ENCODE data around the gene PET117.
"Not testable (repeated sequence)": the region's sequence is repeated elsewhere in the genome, so short reads cannot be mapped to it uniquely, and the experiment has no call there.

Gene PET117, protein sequence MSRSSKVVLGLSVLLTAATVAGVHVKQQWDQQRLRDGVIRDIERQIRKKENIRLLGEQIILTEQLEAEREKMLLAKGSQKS

GRCh38 chr20:18137412-18138265 is at the start of gene PET117, which contains the start of gene KAT14:
PET117 (plus strand) TSS chr20:18137863; CDS start chr20:18137956, 93 bp downstream.
KAT14 (plus strand) TSS chr20:18137863; CDS start chr20:18142661, 4,798 bp downstream.
- peak; percentile 83 to 88 (median 84) for DNase-seq

DNA sequence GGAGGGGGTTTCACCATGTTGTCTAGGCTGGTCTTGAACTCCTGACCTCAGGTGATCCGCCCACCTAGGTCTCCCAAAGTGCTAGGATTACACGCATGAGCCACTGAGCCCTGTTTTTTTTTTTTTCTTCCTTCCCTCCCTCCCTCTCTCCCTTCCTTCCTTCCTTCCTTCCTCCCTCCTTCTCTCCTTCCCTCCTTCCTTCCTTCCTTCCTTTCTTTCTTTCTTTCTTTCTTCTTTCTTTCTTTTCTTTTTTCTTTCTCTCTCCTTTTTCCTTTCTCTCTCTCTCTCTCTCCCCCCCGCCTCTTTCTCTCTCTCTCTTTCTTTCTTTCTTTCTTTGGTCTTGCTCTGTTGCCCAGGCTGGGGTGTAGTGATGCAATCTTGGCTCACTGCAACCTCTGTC is 49.4 kb upstream of the PET117 start:
- not testable (repeated sequence) for DNase-seq

DNA sequence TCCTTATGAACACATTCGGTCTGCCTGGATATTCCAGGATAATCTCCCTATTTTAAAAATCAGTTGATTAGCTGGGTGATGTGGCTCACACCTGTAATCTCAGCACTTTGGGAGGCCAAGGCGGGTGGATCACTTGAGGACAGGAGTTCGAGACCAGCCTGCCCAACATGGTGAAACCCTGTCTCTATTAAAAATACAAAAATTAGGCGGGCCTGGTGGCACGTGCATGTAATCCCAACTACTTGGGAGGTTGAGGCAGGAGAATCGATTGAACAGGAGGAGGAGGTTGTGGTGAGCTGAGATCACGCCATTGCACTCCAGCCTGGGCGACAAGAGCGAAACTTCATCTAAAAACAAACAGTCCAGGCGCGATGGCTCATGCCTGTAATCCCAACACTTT is 48.8 kb upstream of the PET117 start:
- not testable (repeated sequence) for DNase-seq

DNA sequence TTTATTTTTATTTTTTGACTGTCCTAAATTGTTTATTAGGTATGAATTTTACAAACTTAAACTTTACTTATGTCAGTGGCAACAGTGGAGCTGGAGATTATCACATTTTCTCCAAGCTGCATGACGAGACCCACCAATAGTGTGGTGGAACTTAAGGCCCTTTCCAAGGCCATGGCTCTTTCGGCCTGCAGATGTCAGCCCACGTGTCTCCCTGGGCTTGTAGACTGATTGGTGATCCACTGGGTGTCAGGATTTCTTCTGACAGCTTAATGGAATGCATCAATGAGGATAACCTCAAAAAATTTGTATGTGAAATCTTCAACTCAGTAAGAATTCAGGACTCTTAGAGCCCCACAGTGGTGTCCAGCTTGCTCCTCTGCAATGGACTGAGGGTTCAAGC is 47.6 kb upstream of the PET117 start:
- no peak for DNase-seq

- no peak for DNase-seq
These were observed 47.2 kb upstream of the PET117 start for GRCh38 chr20:18090477-18090876.

DNA sequence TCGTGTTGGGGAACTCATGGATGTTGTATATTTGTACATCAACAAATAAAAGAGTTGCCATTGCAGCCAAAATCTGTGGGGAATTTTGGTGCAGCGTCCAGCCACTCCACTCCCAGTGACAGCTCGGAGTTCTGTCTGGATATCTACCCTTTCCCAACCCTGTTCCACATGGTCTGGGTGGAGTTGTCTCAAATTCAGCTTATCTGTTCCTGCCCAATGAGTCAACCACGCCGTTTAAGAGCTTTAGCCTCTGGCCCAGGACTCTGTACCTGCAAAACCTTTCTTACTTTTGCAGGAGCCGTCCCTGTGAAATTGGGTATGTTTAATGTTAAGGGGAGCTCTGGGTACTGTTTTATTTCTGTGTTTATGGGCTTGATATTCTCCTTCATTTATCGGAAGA is 46.0 kb upstream of the PET117 start:
- no peak for DNase-seq

DNA sequence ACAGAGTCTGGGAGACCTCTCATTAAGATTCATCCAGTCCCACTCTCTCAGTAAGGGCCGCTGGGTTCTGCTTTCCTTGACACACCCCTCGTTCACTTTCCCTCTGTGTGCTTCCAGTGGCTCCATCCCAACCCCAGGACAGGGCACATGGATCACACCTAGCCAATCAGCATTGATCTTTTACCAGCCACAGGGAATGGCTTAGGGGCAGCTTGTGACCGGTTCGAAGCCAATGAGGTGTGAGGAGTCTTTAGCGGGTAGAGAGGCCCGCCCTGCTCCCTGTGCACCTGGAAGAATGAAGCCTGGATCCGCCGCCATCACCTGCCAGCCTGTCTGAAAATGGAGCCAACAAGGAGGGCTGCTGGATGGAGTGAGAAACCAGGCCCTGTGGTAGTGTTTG is 44.8 kb upstream of the PET117 start:
- DNase-seq, result no peak

GRCh38 chr20:18093388-18093787 is 44.3 kb upstream of the PET117 start:
- no peak for DNase-seq

DNA sequence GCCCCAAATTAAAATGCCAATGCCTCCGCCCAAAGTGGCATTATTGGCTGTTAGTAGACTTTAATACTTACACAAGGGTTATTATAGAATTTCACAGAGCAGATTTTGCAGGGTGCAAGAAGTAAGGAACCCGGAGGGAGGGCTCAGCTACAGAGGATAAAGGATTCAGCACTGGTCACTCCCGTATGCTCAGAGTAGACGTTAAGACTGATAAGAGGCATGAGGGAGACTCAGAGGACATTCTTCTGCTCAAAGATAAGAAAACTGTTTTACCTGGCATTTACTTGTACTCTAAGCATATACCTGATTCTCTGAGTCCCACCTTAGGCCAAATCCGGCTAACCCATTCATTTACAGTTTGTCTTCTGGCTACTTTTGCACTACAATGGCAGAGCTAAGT is 43.5 kb upstream of the PET117 start:
- no peak for DNase-seq

DNA sequence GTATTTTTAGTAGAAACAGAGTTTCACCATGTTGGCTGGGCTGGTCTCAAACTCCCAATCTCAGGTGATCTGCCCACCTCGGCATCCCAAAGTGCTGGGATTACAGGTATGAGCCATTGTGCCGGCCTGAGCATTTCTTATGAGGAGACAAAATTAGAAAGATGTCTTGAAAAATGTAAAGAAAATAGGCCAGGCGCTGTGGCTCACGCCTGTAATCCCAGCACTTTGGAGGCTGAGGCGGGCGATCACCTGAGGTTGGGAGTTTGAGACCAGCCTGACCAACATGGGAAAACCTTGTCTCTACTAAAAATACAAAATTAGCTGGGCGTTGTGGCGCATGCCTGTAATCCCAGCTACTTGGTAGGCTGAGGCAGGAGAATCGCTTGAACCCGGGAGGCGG is 37.1 kb upstream of the PET117 start:
- not testable (repeated sequence) for DNase-seq

DNA sequence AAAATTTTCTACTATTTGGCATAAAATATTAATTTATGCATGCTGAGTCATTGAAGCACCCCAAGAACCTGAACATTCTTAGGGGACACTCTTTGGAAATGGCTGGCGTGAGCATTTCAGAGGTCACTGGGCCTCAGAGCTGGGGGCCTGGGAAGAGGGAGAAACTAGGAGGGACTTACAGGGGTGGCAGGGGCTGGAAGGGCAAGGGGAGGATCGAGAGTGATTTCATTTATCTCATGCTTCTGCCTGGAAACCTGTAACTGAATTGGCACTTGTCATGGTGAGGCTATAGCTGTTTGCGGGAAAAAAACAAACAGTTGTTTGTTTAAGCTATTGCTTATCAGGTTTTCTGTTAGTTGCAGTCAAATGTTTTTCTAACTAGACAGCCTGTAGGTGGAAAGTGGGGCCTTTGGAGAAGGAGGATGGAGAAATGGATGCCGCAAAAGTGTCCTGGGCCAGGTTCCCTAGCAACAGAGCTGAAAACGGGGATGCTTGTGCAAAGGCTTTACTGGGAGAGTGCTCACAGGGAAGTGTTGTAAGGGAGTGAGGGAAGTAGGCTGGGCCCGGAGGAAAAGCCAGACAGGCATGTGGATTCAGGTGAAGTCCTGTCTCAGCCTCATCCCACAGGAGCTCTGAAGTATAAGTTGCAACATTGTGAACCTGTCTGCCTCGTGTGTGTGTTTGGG is 36.4 kb upstream of the PET117 start:
- DNase-seq, result no peak

GRCh38 chr20:18103497-18103896 is 34.2 kb upstream of the PET117 start:
- no peak for DNase-seq

DNA sequence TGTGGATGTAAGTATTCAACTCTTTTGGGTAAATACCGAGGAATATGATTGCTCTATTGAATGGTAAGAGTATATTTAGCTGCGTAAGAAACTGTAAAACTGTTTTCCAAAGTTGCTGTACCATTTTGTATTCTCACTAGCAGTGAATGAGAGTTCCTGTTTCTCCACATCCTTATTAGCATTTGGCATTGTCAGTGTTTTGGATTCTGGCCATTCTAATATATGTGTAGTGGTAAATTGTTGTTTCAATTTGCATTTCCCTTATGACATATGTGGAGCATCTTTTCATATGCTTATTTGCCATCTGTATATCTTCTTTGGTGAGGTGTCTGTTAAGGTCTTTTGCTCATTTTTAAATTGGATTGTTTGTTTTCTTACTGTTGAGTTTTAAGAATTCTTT is 29.3 kb upstream of the PET117 start:
- DNase-seq, result no peak

- DNase-seq, result not testable (repeated sequence)
These were observed 9.1 kb upstream of the PET117 start for GRCh38 chr20:18128574-18128973.

DNA sequence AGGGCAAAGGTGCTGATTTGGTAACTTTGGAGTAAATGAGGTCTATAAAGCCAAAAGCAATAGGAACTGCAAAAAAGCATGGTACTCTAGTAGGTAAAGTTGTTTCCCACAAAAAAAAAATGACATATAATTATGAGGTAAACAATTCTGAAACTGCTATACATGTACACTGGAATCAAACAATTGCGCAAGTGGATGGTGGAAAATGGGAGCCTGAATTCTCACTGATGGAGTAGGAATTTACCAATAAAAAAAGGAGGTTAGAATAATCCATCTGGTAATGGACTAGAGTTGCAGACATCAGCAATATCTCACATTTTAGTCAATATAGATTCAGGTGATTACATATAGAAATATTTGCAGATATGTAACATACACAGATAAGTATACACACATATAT is 5.0 kb upstream of the PET117 start:
- DNase-seq, result no peak

- DNase-seq, result no peak
These were observed 3.7 kb upstream of the PET117 start for GRCh38 chr20:18133962-18134361.

DNA sequence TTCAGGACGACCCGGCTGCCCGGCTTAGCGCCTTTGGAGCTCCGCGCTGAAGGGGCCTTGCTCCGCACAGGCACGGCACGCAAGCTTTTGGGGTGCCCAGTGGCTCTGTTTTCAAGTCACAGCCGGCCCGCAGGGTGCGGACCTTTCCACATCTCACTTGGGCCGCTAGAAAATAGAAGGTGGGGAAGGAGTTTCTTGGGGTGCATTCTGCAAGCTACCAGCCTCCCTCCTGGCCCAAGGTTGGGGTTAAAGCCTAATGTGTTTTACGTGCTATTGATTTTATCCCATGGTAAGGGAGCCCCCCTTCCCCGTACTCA is 561 bp downstream of the PET117 start:
- DNase-seq, result no peak

GRCh38 chr20:18138639-18139583 is 1.2 kb downstream of the PET117 start:
- no peak for DNase-seq

GRCh38 chr20:18139832-18140231 is 2.2 kb downstream of the PET117 start:
- DNase-seq, result no peak

DNA sequence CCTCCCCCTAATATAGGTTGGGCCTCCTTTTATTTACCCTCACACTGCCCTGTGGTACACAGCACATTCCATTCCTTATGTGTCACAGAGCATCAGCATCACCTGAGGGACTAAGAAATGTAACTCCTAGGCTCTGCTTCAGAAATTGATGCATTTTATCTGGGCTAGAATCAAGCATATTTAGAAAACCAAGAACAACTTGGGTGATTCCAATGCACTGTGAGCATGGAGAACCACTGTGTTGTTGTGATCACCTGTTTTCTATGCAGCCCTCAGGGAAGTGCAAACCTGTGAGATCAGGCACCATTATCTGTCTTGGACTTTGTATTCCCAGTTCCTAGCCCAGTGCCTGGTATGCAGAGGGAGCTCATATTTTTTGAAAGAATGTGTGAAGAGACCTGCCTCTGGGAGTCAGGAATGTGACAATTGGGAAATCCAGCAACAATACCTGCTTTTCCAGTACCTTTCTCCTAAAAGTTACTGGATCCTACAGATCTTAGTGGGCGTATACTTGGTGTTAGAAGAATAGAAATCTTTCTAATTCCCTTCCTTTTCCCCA is 7.0 kb downstream of the PET117 start:
- DNase-seq, result no peak

DNA sequence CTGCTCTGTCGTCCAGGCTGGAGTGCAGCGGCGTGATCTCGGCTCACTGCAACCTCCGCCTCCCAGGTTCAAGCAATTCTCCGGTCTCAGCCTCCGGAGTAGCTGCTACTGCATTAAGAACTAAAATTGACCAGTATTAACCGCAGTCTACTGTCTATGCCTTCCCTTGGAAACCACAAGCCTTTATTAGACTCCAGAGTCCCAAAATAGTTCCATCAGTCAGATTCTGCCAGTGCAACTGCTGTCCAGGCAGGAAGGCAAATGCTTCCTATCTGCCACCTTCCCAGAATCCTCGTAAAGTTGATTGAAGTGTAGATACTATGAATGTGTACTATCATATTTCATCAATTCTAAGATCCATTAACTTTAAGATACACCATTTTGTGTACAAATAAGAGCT is 16.7 kb downstream of the PET117 start:
- DNase-seq, result no peak

GRCh38 chr20:18156045-18156444 is 18.4 kb downstream of the PET117 start:
- no peak for DNase-seq

DNA sequence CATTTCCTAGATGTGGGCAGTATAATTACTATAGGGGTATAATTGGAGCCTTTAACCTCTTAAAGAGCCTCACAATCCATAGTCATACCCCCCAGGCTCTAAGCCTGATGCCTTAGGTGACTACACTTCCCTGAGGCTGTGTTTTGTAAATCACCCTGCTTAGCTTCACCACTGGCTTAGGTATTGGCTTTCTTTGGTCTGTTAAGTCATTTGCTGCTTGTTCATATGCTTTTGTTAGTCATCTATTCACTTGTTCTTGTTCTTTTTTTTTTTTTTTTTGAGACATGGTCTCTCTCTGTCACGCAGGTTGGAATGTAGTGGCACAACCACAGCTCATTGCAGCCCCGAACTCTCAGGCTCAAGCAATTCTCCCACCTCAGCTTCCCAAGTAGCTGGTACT is 26.7 kb downstream of the PET117 start:
- DNase-seq, result no peak

Measured in activated CD4-positive, CD25-positive, alpha-beta regulatory T cell (primary cell).